ENCODE measurements around the gene CLN3.
A peak's percentile ranks its signal among the peaks of the same experiment; 100 is the strongest.
"Not testable (repeated sequence)": the region's sequence is repeated elsewhere in the genome, so short reads cannot be mapped to it uniquely, and the experiment has no call there.

The CLN3 gene

GRCh38 chr16:28500476-28501180 lies 8.8 kb upstream of the CLN3 start:
- peaks cover 9 to 19% of the 10 kb centered on the region in 2 donors for H3K4me1 ChIP-seq (ENCODE audit: control insufficient read depth in 2 of 2, insufficient read depth in 2 of 2, low read length in 2 of 2)
- not testable (repeated sequence) for H3K27me3 ChIP-seq (ENCODE audit: control insufficient read depth in 2 of 2, insufficient read depth in 2 of 2, low read length in 2 of 2); H3K36me3 ChIP-seq (ENCODE audit: control insufficient read depth in 2 of 2, insufficient read depth in 2 of 2, low read length in 2 of 2); H3K27ac ChIP-seq (ENCODE audit: low read depth in 2 of 2, low read length in 2 of 2); H3K9me3 ChIP-seq (ENCODE audit: control insufficient read depth in 2 of 2, low read length in 2 of 2); H3K4me3 ChIP-seq (ENCODE audit: low read length in 2 of 2); H3K9ac ChIP-seq (ENCODE audit: low read depth in 1 of 2, low read length in 2 of 2)

- Histone ChIP-seq H3K4me1 (ENCODE audit: control insufficient read depth in 2 of 2, insufficient read depth in 2 of 2, low read length in 2 of 2) (peaks cover 12 to 23% of the 10 kb centered on the region in 2 donors), H3K9ac (ENCODE audit: low read depth in 1 of 2, low read length in 2 of 2) (no peak overlapping the region), H3K27ac (ENCODE audit: low read depth in 2 of 2, low read length in 2 of 2) (no peak overlapping the region), H3K9me3 (ENCODE audit: control insufficient read depth in 2 of 2, low read length in 2 of 2) (no peaks in the 10 kb centered on the region), H3K36me3 (ENCODE audit: control insufficient read depth in 2 of 2, insufficient read depth in 2 of 2, low read length in 2 of 2) (peaks cover 7 to 9% of the 10 kb centered on the region in 2 donors), H3K4me3 (ENCODE audit: low read length in 2 of 2) (no peak overlapping the region), H3K27me3 (ENCODE audit: control insufficient read depth in 2 of 2, insufficient read depth in 2 of 2, low read length in 2 of 2) (no peaks in the 10 kb centered on the region)
These were observed 8.0 kb upstream of the CLN3 start for GRCh38 chr16:28499854-28500253.

GRCh38 chr16:28498666-28499381 lies 7.0 kb upstream of the CLN3 start:
- H3K9ac ChIP-seq (ENCODE audit: low read depth in 1 of 2, low read length in 2 of 2) = no peak overlapping the region
- H3K27ac ChIP-seq (ENCODE audit: low read depth in 2 of 2, low read length in 2 of 2) = no peak overlapping the region
- peaks cover 19 to 28% of the 10 kb centered on the region in 2 donors for H3K4me1 ChIP-seq (ENCODE audit: control insufficient read depth in 2 of 2, insufficient read depth in 2 of 2, low read length in 2 of 2)
- H3K9me3 ChIP-seq (ENCODE audit: control insufficient read depth in 2 of 2, low read length in 2 of 2) = no peaks in the 10 kb centered on the region
- no peaks in the 10 kb centered on the region for H3K27me3 ChIP-seq (ENCODE audit: control insufficient read depth in 2 of 2, insufficient read depth in 2 of 2, low read length in 2 of 2)
- peaks cover 7 to 9% of the 10 kb centered on the region in 2 donors for H3K36me3 ChIP-seq (ENCODE audit: control insufficient read depth in 2 of 2, insufficient read depth in 2 of 2, low read length in 2 of 2)
- H3K4me3 ChIP-seq (ENCODE audit: low read length in 2 of 2) = no peak overlapping the region

GRCh38 chr16:28497861-28498599 lies 6.2 kb upstream of the CLN3 start:
- H3K27ac ChIP-seq (ENCODE audit: low read depth in 2 of 2, low read length in 2 of 2) = no peak overlapping the region

GRCh38 chr16:28497386-28497785 lies 5.5 kb upstream of the CLN3 start:
- peaks cover 7 to 9% of the 10 kb centered on the region in 2 donors for H3K36me3 ChIP-seq (ENCODE audit: control insufficient read depth in 2 of 2, insufficient read depth in 2 of 2, low read length in 2 of 2)

More at GRCh38 chr16:28497861-28498599, 6.2 kb upstream of the CLN3 start:
- Histone ChIP-seq H3K27me3 (ENCODE audit: control insufficient read depth in 2 of 2, insufficient read depth in 2 of 2, low read length in 2 of 2) (no peaks in the 10 kb centered on the region), H3K4me3 (ENCODE audit: low read length in 2 of 2) (no peak overlapping the region), H3K4me1 (ENCODE audit: control insufficient read depth in 2 of 2, insufficient read depth in 2 of 2, low read length in 2 of 2) (peaks cover 24 to 34% of the 10 kb centered on the region in 2 donors), H3K9me3 (ENCODE audit: control insufficient read depth in 2 of 2, low read length in 2 of 2) (no peaks in the 10 kb centered on the region), H3K9ac (ENCODE audit: low read depth in 1 of 2, low read length in 2 of 2) (no peak overlapping the region), H3K36me3 (ENCODE audit: control insufficient read depth in 2 of 2, insufficient read depth in 2 of 2, low read length in 2 of 2) (peaks cover 7 to 9% of the 10 kb centered on the region in 2 donors)

GRCh38 chr16:28496844-28497243 lies 5.0 kb upstream of the CLN3 start:
- peaks cover 29 to 38% of the 10 kb centered on the region in 2 donors for H3K4me1 ChIP-seq (ENCODE audit: control insufficient read depth in 2 of 2, insufficient read depth in 2 of 2, low read length in 2 of 2)
- no peaks in the 10 kb centered on the region for H3K9me3 ChIP-seq (ENCODE audit: control insufficient read depth in 2 of 2, low read length in 2 of 2)
- H3K27me3 ChIP-seq (ENCODE audit: control insufficient read depth in 2 of 2, insufficient read depth in 2 of 2, low read length in 2 of 2) = no peaks in the 10 kb centered on the region
- peaks cover 7 to 9% of the 10 kb centered on the region in 2 donors for H3K36me3 ChIP-seq (ENCODE audit: control insufficient read depth in 2 of 2, insufficient read depth in 2 of 2, low read length in 2 of 2)
- peak overlapping the region; percentile 24 to 94 for H3K9ac ChIP-seq (ENCODE audit: low read depth in 1 of 2, low read length in 2 of 2)
- H3K4me3 ChIP-seq (ENCODE audit: low read length in 2 of 2) = peak overlapping the region in 1 of 2 donors; percentile 65
- H3K27ac ChIP-seq (ENCODE audit: low read depth in 2 of 2, low read length in 2 of 2) = peak overlapping the region in 1 of 2 donors; percentile 94

More at GRCh38 chr16:28497386-28497785, 5.5 kb upstream of the CLN3 start:
- H3K9ac ChIP-seq (ENCODE audit: low read depth in 1 of 2, low read length in 2 of 2) = no peak overlapping the region
- H3K4me1 ChIP-seq (ENCODE audit: control insufficient read depth in 2 of 2, insufficient read depth in 2 of 2, low read length in 2 of 2) = peaks cover 27 to 38% of the 10 kb centered on the region in 2 donors
- H3K9me3 ChIP-seq (ENCODE audit: control insufficient read depth in 2 of 2, low read length in 2 of 2) = no peaks in the 10 kb centered on the region
- H3K27ac ChIP-seq (ENCODE audit: low read depth in 2 of 2, low read length in 2 of 2) = no peak overlapping the region
- H3K27me3 ChIP-seq (ENCODE audit: control insufficient read depth in 2 of 2, insufficient read depth in 2 of 2, low read length in 2 of 2) = no peaks in the 10 kb centered on the region
- H3K4me3 ChIP-seq (ENCODE audit: low read length in 2 of 2) = peak overlapping the region in 1 of 2 donors; percentile 7

GRCh38 chr16:28495795-28496749 lies 4.2 kb upstream of the CLN3 start:
- no peaks in the 10 kb centered on the region for H3K27me3 ChIP-seq (ENCODE audit: control insufficient read depth in 2 of 2, insufficient read depth in 2 of 2, low read length in 2 of 2)
- peaks cover 29 to 38% of the 10 kb centered on the region in 2 donors for H3K4me1 ChIP-seq (ENCODE audit: control insufficient read depth in 2 of 2, insufficient read depth in 2 of 2, low read length in 2 of 2)
- peak overlapping the region; percentile 94 for H3K27ac ChIP-seq (ENCODE audit: low read depth in 2 of 2, low read length in 2 of 2)
- no peaks in the 10 kb centered on the region for H3K9me3 ChIP-seq (ENCODE audit: control insufficient read depth in 2 of 2, low read length in 2 of 2)
- peak overlapping the region; percentile 65 to 82 for H3K4me3 ChIP-seq (ENCODE audit: low read length in 2 of 2)
- peaks cover 7 to 9% of the 10 kb centered on the region in 2 donors for H3K36me3 ChIP-seq (ENCODE audit: control insufficient read depth in 2 of 2, insufficient read depth in 2 of 2, low read length in 2 of 2)
- peak overlapping the region; percentile 92 to 94 for H3K9ac ChIP-seq (ENCODE audit: low read depth in 1 of 2, low read length in 2 of 2)

- H3K4me3 ChIP-seq (ENCODE audit: low read length in 2 of 2) = peak overlapping the region; percentile 65 to 82
- peaks cover 29 to 38% of the 10 kb centered on the region in 2 donors for H3K4me1 ChIP-seq (ENCODE audit: control insufficient read depth in 2 of 2, insufficient read depth in 2 of 2, low read length in 2 of 2)
- H3K9me3 ChIP-seq (ENCODE audit: control insufficient read depth in 2 of 2, low read length in 2 of 2) = no peaks in the 10 kb centered on the region
- no peaks in the 10 kb centered on the region for H3K27me3 ChIP-seq (ENCODE audit: control insufficient read depth in 2 of 2, insufficient read depth in 2 of 2, low read length in 2 of 2)
- H3K27ac ChIP-seq (ENCODE audit: low read depth in 2 of 2, low read length in 2 of 2) = peak overlapping the region; percentile 94
- peaks cover 7 to 9% of the 10 kb centered on the region in 2 donors for H3K36me3 ChIP-seq (ENCODE audit: control insufficient read depth in 2 of 2, insufficient read depth in 2 of 2, low read length in 2 of 2)
- peak overlapping the region; percentile 92 to 94 for H3K9ac ChIP-seq (ENCODE audit: low read depth in 1 of 2, low read length in 2 of 2)
These were observed 3.4 kb upstream of the CLN3 start for GRCh38 chr16:28495098-28495793.
